ENCODE measurements around the gene ATP6V1C2.

The ATP6V1C2 gene

DNA sequence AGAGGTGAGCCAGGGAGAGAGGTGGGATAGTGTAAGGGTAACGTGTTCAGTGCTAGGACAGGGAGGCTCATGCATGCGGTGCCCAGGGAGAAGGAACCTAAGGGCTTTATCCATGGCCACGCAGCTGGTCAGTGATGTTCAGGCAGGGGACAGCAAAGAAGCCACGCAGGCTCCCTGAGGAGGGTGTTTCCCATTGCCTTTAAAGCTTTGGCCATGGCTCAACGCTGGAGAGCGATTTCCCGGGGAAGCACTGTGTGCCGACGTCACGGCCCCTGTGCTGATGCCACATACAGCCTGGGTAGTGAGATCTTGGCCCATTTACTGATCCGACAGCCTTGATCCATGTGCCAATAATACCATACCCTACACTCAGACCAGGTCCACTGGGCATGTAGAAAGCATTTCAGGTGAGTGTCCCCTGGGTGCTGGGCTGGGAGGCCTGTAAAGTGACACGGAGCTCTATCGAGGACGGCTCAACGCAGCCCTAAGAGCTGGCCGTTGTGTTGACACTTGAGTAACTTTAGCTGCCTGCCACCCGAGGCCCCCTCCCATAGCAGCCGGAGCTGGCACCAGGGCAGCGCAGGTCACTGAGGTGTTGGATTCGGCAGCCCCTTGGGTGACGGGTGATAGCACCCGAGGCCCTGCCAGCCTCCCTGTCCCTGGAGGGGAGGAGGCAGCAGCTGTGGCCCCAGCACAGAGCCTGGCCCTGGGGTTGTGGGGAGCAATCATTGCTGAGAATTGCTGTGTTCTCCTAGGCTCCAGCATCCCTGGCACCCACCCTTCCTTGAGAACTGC is 49.7 kb downstream of the ATP6V1C2 start:
- in situ Hi-C loops (cut with HindIII; ENCODE audit: low pct_ligation_motif_present, low sequenced_read_pairs): no loop called here
- Histone ChIP-seq H3K4me3 (ENCODE audit: low read depth, low read length) (no peak overlapping the region), H3K27me3 (replicated peaks) (no peaks in the 10 kb centered on the region), H3K36me3 (replicated peaks) (no peaks in the 10 kb centered on the region), H3K27ac (no peak overlapping the region)
- TF ChIP-seq, protein P1, sequence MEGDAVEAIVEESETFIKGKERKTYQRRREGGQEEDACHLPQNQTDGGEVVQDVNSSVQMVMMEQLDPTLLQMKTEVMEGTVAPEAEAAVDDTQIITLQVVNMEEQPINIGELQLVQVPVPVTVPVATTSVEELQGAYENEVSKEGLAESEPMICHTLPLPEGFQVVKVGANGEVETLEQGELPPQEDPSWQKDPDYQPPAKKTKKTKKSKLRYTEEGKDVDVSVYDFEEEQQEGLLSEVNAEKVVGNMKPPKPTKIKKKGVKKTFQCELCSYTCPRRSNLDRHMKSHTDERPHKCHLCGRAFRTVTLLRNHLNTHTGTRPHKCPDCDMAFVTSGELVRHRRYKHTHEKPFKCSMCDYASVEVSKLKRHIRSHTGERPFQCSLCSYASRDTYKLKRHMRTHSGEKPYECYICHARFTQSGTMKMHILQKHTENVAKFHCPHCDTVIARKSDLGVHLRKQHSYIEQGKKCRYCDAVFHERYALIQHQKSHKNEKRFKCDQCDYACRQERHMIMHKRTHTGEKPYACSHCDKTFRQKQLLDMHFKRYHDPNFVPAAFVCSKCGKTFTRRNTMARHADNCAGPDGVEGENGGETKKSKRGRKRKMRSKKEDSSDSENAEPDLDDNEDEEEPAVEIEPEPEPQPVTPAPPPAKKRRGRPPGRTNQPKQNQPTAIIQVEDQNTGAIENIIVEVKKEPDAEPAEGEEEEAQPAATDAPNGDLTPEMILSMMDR (IDR thresholded peaks at IDR 0.05; ENCODE audit: low read depth, low read length, missing control alignments): no peak
- no peak for DNase-seq

DNA sequence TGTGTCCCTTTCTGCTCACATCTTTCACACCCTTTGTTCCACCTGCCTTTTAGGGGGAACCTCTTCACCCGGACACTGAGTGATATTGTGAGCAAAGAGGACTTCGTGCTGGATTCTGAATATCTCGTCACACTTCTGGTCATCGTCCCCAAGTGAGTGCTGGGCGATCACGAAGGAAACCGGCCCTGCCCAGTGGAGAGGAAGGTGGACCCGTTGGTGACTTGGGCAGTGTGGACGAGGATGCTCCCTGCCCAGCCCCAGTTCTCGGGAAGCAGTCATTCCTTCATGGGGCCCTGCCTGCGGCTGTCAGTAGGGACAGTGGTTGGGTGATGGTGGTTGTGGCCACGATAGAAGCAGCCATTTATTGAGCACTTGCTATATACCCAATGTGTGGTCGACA is 50.4 kb downstream of the ATP6V1C2 start:
- no peak overlapping the region for H3K27ac ChIP-seq
- no peak for DNase-seq
- peaks cover under 1% of the 10 kb centered on the region for H3K36me3 ChIP-seq (replicated peaks)
- no peak overlapping the region for H3K4me3 ChIP-seq (ENCODE audit: low read depth, low read length)
- no peaks in the 10 kb centered on the region for H3K27me3 ChIP-seq (replicated peaks)
- in situ Hi-C loops (cut with HindIII; ENCODE audit: low pct_ligation_motif_present, low sequenced_read_pairs): no loop called here
- TF ChIP-seq, protein P1 (IDR thresholded peaks at IDR 0.05; ENCODE audit: low read depth, low read length, missing control alignments): no peak

DNA sequence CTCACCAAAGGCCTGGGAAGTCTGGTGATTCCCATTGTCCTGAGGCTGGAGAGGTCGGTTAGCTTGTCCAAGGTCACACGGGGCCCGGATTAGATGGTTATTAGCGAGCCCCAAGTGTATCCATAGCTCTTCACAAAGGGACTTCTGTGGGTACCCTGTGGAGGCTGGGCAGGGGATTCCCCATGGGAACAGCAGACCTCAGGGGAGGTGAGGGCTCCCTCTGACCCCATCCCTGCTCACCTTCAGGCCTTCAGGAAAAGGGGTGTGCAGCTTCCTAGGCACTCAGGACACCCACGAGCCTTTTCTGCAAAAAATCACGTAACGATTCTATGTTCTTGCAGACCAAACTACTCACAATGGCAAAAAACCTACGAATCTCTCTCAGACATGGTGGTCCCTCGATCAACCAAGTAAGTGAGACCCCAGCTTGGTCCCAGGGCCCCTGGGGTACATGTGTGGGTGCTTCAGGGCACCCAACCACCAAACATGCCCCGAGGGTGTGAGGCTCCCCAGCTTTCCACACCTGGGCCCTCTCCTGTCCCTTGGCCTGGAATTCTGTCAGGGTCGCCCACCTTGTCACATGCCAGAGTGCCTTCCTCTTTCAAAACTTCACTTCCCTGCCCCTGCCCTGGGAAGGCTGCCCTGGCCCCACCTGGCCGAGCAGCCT is 50.9 kb downstream of the ATP6V1C2 start:
- Histone ChIP-seq H3K36me3 (replicated peaks) (peaks cover 3% of the 10 kb centered on the region), H3K27me3 (replicated peaks) (no peaks in the 10 kb centered on the region), H3K27ac (no peak overlapping the region), H3K4me3 (ENCODE audit: low read depth, low read length) (no peak overlapping the region)
- in situ Hi-C loops (cut with HindIII; ENCODE audit: low pct_ligation_motif_present, low sequenced_read_pairs): no loop called here
- no peak for DNase-seq
- TF ChIP-seq, protein P1 (IDR thresholded peaks at IDR 0.05; ENCODE audit: low read depth, low read length, missing control alignments): no peak

DNA sequence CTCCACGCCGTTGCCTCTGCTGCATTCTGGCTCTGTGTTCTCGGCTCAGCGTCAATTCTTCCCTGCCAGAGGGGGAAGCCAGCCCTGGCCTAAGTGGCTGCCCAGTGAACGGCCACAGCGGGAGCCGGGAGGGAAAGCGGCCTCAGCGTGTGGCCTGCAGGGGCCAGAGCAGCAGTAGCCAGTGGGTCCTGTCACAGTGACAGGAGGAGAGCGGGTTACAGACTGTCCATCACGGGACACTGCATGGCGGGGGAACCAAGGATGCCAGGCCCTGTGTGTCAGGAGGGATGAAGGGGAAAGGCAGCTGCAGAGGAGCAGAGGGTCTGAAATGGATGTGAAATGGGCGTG is 51.4 kb downstream of the ATP6V1C2 start:
- H3K27me3 ChIP-seq (replicated peaks): no peaks in the 10 kb centered on the region
- TF ChIP-seq, protein P1 (IDR thresholded peaks at IDR 0.05; ENCODE audit: low read depth, low read length, missing control alignments): no peak
- H3K4me3 ChIP-seq (ENCODE audit: low read depth, low read length): no peak overlapping the region
- in situ Hi-C loops (cut with HindIII; ENCODE audit: low pct_ligation_motif_present, low sequenced_read_pairs): no loop called here
- no peak overlapping the region for H3K27ac ChIP-seq
- DNase-seq: no peak
- peaks cover 4% of the 10 kb centered on the region for H3K36me3 ChIP-seq (replicated peaks)

DNA sequence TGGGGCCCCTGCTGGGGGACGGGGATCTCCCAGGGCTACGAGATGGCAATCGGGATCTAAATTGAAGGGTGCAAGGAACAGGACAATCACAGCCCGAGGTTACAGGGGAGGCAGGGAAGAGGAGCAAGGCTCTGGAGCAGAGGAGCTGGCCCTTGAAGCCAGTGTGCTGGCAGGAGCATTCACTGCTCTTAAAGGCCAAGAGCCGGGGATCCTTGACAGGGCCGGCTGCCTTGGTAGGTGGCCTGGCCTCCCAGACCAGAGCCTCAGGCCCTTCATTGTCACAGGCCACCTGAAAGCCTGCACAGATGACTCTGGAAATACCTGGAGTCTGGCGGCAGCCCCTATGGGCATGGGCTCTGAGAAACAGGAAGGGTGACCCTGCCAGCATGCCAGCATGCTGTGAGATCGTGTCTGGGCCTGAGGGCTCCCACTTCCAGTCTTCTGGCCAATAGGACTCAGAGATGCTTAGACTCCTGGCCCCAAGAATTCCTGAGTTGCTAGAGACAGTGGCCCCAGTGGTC is 52.5 kb downstream of the ATP6V1C2 start:
- H3K27ac ChIP-seq: no peak overlapping the region

More for the DNA sequence above, 52.5 kb downstream of the ATP6V1C2 start:
- H3K4me3 ChIP-seq (ENCODE audit: low read depth, low read length): no peak overlapping the region
- DNase-seq: no peak
- TF ChIP-seq, protein P1 (IDR thresholded peaks at IDR 0.05; ENCODE audit: low read depth, low read length, missing control alignments): no peak
- H3K36me3 ChIP-seq (replicated peaks): peaks cover 13% of the 10 kb centered on the region
- in situ Hi-C loops (cut with HindIII; ENCODE audit: low pct_ligation_motif_present, low sequenced_read_pairs): no loop called here
- no peaks in the 10 kb centered on the region for H3K27me3 ChIP-seq (replicated peaks)
